Measurements from ENCODE around the gene PSD. TPM values are rescaled to one million over a fixed set of nuclear protein-coding genes. Genes with fewer than 3 reads are reported as not detected.

Gene PSD
- 0.67 and 1.9 TPM in 2 replicates for total RNA-seq

GRCh38 chr10:102418622-102419268, at the start of gene PSD:
TSS of gene PSD (minus strand) at chr10:102418785. CDS start at chr10:102417038, 1,747 bp downstream.

GRCh38 chr10:102451105-102451969, 32.8 kb upstream of the PSD start, which contains the start of gene C10orf95:
TSS of gene C10orf95 (minus strand) at chr10:102451543. CDS start at chr10:102451093, 450 bp downstream.

GRCh38 chr10:102432162-102432950, 13.8 kb upstream of the PSD start, which contains the start of gene CUEDC2:
TSS of gene CUEDC2 (minus strand) at chr10:102432574. CDS start at chr10:102425188, 7,386 bp downstream.

DNA sequence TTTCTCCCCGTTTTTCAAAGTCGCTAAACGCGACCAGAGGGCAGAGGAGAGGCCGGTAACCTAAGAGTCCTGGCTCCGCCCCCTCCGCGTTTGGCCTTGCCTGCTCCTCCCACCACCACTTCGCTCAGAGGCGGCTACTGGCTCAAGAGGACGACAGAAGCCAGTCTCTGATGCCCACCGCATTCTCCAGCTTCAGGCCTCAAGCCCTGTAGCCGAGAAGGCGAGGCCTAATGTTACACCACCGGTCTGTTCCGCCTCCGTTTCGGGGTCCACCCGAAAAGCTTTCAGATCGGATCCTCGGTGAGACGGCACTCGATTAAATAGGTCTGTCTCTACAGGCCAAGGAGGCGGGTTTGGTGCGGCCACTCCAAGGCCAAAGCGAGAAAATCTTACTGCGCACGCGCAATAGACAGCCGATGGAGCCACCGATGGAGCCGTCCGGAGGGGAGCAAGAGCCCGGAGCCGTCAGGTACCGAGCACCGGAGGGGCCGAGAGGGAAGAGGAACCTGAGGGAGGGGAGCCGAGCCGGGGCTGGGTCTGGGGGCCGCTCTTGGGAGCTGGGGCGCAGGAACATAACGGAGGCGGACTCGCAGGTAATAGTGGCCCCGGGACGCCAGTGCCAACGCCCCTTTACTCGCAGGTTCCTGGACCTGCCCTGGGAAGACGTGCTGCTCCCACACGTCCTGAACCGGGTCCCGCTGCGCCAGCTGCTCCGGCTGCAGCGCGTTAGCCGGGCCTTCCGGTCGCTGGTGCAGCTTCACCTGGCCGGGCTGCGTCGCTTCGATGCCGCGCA, 2.3 kb upstream of the PSD start, which contains the start of gene FBXL15:
Gene FBXL15, plus strand, starts transcription at position 123 of the 793 bp plus-strand sequence. Its CDS starts 294 bp downstream, at position 417.

DNA sequence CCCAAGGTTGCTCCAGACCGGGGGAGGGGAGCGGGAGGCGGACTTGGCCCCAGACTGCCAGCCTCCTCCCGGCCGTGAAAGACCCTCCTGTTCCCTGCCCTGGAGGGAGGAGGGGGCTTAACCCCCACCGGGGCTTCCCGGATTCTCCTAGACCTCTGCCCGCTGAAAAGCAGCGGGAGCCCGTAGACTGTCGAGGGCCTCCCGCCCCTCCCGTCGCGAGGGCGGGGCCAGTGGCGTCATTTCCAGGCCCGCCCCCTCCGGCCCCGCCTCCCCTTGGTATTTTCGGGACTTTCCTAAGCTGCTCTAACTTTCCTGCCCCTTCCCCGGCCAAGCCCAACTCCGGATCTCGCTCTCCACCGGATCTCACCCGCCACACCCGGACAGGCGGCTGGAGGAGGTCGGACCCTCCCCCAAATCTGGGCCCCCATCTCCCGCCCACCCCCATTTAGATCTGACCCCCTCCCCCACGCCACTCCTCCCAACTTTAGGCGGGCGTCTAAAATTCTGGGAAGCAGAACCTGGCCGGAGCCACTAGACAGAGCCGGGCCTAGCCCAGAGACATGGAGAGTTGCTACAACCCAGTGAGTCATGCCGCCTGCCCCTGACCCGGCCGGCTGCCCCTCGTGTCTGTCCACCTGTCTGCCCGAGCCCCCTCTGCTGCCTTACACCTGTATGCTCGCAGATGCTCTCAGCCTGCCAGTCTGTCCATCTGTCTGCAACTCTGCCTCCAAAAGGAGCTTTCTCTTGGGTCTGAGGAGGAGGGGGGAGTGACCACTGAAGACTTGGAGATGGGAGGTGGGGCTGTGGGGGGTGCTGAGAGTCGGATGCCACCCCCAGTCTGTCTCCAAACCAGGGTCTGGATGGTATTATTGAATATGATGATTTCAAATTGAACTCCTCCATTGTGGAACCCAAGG, 22.9 kb downstream of the PSD start, which contains the start of gene NFKB2:
Gene NFKB2, plus strand, starts transcription at position 306 of the 917 bp plus-strand sequence. Its CDS starts 255 bp downstream, at position 561.

Other genes with a start within 250 kb of the PSD start
- 0.15 and 0.17 TPM in 2 replicates for gene ELOVL3, start 192.5 kb downstream of the PSD start, total RNA-seq
- gene PITX3, start 177.3 kb downstream of the PSD start, total RNA-seq: not detected in 2 replicates
- 40.1 and 40.2 TPM in 2 replicates for gene GBF1, start 173.3 kb downstream of the PSD start, total RNA-seq
- 22.4 and 22.9 TPM in 2 replicates for gene NFKB2, start 23.1 kb downstream of the PSD start, total RNA-seq
- 19.6 and 21.0 TPM in 2 replicates for gene FBXL15, start 2.1 kb upstream of the PSD start, total RNA-seq
- gene CUEDC2, start 13.8 kb upstream of the PSD start, total RNA-seq: 102 and 104 TPM in 2 replicates
- 0.15 and 0.17 TPM in 2 replicates for gene C10orf95, start 32.8 kb upstream of the PSD start, total RNA-seq
- gene ACTR1A, start 83.9 kb upstream of the PSD start, total RNA-seq: 158 and 161 TPM in 2 replicates
- 5.4 and 5.5 TPM in 2 replicates for gene SUFU, start 85.2 kb upstream of the PSD start, total RNA-seq
- 90.3 and 92.6 TPM in 2 replicates for gene TRIM8, start 225.7 kb upstream of the PSD start, total RNA-seq